Measurements from ENCODE around the gene ZDHHC19. TPM values are rescaled to one million over a fixed set of nuclear protein-coding genes. Genes with fewer than 3 reads are reported as not detected.
"Not testable (repeated sequence)": the region's sequence is repeated elsewhere in the genome, so short reads cannot be mapped to it uniquely, and the experiment has no call there.

Gene ZDHHC19
- total RNA-seq, 4 donors from 2014 or later = not detected

DNA sequence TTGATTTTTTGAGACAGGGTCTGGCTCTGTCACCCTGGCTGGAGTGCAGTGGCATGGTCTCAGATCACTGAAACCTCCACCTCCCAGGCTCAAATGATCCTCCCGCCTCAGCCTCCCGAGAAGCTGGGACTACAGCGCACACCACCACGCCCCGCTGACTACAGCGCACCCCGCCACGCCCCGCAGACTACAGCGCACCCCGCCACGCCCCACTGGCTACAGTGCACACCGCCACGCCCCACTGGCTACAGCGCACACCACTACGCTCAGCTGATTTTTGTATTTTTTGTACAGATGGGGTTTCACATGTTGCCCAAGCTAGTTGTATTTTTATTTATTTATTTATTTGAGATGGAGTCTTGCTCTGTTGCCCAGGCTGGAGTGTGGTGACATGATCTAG, 40.7 kb upstream of the ZDHHC19 start:
- H3K27me3 ChIP-seq = no peaks in the 10 kb centered on the region
- peaks cover 0 to 41% of the 10 kb centered on the region in 2 donors for H3K36me3 ChIP-seq
- H3K27ac ChIP-seq = no peak overlapping the region
- no peak overlapping the region for H3K4me3 ChIP-seq
- TF ChIP-seq, protein P1, sequence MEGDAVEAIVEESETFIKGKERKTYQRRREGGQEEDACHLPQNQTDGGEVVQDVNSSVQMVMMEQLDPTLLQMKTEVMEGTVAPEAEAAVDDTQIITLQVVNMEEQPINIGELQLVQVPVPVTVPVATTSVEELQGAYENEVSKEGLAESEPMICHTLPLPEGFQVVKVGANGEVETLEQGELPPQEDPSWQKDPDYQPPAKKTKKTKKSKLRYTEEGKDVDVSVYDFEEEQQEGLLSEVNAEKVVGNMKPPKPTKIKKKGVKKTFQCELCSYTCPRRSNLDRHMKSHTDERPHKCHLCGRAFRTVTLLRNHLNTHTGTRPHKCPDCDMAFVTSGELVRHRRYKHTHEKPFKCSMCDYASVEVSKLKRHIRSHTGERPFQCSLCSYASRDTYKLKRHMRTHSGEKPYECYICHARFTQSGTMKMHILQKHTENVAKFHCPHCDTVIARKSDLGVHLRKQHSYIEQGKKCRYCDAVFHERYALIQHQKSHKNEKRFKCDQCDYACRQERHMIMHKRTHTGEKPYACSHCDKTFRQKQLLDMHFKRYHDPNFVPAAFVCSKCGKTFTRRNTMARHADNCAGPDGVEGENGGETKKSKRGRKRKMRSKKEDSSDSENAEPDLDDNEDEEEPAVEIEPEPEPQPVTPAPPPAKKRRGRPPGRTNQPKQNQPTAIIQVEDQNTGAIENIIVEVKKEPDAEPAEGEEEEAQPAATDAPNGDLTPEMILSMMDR (IDR thresholded peaks at IDR 0.05 in 4 of 5, conservative IDR thresholded peaks at IDR 0.05 in 1 of 5) = no peak
- TF ChIP-seq POLR2A (IDR thresholded peaks at IDR 0.05) = no peak
- H3K4me1 ChIP-seq = peaks cover 3 to 5% of the 10 kb centered on the region in 2 donors
- H3K9me3 ChIP-seq = no peaks in the 10 kb centered on the region
- DNase-seq = no peak
- intact Hi-C loops (cut with DNase I; ENCODE audit: low total_unique reads) (loop anchor here (10.0 kb wide), 1 partner anchor 433 kb away; no protein-coding TSS in a partner anchor), in situ Hi-C loops (cut with MboI; ENCODE audit: low sequenced_read_pairs in 4 of 4) (loop anchor here in 2 of 4 donors (10.0 kb wide), 2 partner anchors 63 to 273 kb away; partner anchors contain the start of gene DYNLT2B (in 1 of the 2))
- ATAC-seq = no peak

DNA sequence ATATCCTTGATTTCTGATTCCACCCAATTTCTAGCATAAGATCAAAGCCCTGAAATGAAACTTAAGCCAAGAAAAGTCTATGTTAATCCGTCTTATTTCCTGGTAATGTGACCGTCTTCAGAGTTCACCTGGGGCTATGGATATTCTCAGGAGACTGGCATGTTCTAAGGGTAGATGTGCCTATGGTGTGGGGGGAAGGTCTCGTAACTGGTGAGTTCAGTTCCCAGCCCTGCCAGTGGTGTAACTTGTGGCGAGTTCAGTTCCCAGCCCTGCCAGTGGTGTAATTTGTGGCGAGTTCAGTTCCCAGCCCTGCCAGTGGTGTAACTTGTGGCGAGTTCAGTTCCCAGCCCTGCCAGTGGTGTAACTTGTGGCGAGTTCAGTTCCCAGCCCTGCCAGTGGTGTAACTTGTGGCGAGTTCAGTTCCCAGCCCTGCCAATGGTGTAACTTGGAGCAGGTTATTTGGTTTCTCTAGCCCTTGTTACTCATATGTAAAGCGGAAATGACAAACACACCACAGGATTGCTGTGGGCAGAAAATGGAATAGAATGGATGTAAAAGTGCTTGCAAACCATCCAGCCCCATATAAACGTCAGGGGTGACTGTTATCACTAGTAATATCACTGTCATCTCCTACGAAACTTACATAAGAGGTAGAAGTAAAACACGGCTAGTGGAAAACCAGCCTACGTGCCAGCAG, 35.6 kb upstream of the ZDHHC19 start:
- Histone ChIP-seq H3K9me3 (no peaks in the 10 kb centered on the region), H3K36me3 (peaks cover 0 to 38% of the 10 kb centered on the region in 2 donors), H3K4me3 (no peak overlapping the region), H3K4me1 (peaks cover 3 to 5% of the 10 kb centered on the region in 2 donors), H3K27ac (no peak overlapping the region), H3K27me3 (no peaks in the 10 kb centered on the region)
- DNase-seq (no peak), ATAC-seq (no peak)
- intact Hi-C loops (cut with DNase I; ENCODE audit: low total_unique reads) (no loop called here), in situ Hi-C loops (cut with MboI; ENCODE audit: low sequenced_read_pairs in 4 of 4) (no loop called here)
- TF ChIP-seq POLR2A (IDR thresholded peaks at IDR 0.05) = no peak

DNA sequence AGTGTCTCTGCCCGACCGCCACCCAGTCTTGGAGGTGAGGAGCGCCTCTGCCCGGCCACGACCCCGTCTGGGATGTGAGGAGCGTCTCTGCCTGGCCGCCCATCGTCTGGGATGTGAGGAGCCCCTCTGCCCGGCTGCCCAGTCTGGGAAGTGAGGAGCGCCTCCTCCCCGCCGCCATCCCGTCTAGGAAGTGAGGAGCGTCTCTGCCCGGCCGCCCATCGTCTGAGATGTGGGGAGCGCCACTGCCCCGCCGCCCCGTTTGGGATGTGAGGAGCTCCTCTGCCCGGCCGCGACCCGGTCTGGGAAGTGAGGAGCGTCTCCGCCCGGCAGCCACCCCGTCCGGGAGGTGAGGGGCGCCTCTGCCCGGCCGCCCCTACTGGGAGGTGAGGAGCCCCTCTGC, 33.0 kb upstream of the ZDHHC19 start:
- in situ Hi-C loops (cut with MboI; ENCODE audit: low sequenced_read_pairs in 4 of 4); H3K4me3 ChIP-seq; H3K27me3 ChIP-seq; H3K27ac ChIP-seq; intact Hi-C loops (cut with DNase I; ENCODE audit: low total_unique reads); ATAC-seq; H3K4me1 ChIP-seq; DNase-seq; H3K9me3 ChIP-seq: not testable (repeated sequence)
- H3K36me3 ChIP-seq = peaks cover 0 to 64% of the 10 kb centered on the region in 2 donors

DNA sequence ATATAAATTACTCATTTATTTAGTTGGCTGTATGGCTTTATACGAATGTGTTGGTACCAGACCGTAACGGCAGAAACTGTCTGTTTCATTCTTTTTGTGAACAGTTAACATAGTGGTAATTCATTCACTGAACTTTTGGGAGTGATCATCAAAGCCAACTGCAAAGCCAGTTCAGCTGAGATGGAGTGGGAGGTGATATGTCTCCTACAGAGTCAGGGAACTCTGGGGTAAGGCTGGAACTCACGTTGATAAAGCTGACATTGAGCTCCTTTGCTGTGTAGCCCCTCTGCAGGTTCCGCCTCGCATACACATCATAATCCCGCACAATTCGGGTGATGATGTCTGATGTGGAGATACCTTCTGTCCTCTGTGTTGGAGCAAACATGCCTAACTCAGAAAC, 30.5 kb upstream of the ZDHHC19 start:
- no peaks in the 10 kb centered on the region for H3K27me3 ChIP-seq
- H3K9me3 ChIP-seq = no peaks in the 10 kb centered on the region
- in situ Hi-C loops (cut with MboI; ENCODE audit: low sequenced_read_pairs in 4 of 4) = no loop called here
- no peaks in the 10 kb centered on the region for H3K4me1 ChIP-seq
- TF ChIP-seq, protein P1 (IDR thresholded peaks at IDR 0.05 in 4 of 5, conservative IDR thresholded peaks at IDR 0.05 in 1 of 5) = no peak
- TF ChIP-seq POLR2A (IDR thresholded peaks at IDR 0.05) = no peak
- intact Hi-C loops (cut with DNase I; ENCODE audit: low total_unique reads) = no loop called here
- ATAC-seq (no peak), DNase-seq (no peak)
- peaks cover 0 to 74% of the 10 kb centered on the region in 2 donors for H3K36me3 ChIP-seq
- H3K4me3 ChIP-seq = no peak overlapping the region
- H3K27ac ChIP-seq = no peak overlapping the region

DNA sequence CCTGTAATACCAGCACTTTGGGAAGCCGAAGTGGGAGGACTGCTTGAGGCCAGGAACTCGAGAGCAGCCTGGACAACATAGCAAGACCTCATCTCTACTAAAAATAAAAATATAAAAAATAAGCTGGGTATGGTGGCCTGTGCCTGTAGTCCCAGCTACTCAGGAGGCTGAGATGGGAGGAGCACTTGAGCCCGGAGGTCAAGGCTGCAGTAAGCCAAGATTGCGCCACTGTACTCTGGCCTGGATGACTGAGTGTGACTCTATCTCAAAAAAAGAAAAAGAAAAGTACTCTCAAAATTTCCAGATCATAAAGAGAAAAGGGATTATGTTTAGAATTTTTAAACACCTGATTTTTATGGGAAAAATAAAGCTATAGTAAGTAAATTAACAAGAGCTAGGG, 29.2 kb upstream of the ZDHHC19 start:
- Histone ChIP-seq H3K36me3 (peaks cover 0 to 65% of the 10 kb centered on the region in 2 donors), H3K4me1 (no peaks in the 10 kb centered on the region), H3K4me3 (no peak overlapping the region), H3K9me3 (no peaks in the 10 kb centered on the region), H3K27ac (no peak overlapping the region), H3K27me3 (no peaks in the 10 kb centered on the region)
- DNase-seq (no peak), ATAC-seq (no peak)
- intact Hi-C loops (cut with DNase I; ENCODE audit: low total_unique reads) (no loop called here), in situ Hi-C loops (cut with MboI; ENCODE audit: low sequenced_read_pairs in 4 of 4) (no loop called here)
- no peak for TF ChIP-seq POLR2A (IDR thresholded peaks at IDR 0.05)
- TF ChIP-seq, protein P1 (IDR thresholded peaks at IDR 0.05 in 4 of 5, conservative IDR thresholded peaks at IDR 0.05 in 1 of 5) = no peak
